LNCAP (cell line): ENCODE results near the gene HEPACAM.

Source experiments
- TF ChIP-seq, protein P1 (sequence below): fragments of 450-650 bp; IDR thresholded peaks from 2 replicates; pipeline ENCODE4 v1.5.1; 2017; ENCODE audit warnings: mild to moderate bottlenecking

HEPACAM gene

DNA sequence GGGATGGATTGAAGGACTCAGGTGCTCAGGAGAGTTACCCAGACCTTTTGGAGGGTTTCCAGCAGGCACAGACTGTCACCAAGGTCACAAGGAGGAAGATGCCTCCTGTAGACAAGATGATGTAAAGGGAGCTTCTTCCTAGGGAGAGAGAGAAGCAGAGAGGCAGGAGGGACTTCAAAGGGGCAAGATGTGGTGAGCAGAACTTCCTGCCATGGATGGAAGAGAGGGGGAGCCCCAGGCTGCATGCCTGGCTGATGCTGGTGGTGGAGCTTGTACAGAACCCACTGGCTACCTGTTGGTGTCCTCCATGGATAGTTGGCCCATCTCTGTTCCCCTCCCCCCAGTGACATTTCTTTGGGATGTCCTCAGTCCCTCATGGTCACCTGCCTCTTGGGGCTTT lies 12.6 kb downstream of the HEPACAM start:
- TF ChIP-seq, protein P1, sequence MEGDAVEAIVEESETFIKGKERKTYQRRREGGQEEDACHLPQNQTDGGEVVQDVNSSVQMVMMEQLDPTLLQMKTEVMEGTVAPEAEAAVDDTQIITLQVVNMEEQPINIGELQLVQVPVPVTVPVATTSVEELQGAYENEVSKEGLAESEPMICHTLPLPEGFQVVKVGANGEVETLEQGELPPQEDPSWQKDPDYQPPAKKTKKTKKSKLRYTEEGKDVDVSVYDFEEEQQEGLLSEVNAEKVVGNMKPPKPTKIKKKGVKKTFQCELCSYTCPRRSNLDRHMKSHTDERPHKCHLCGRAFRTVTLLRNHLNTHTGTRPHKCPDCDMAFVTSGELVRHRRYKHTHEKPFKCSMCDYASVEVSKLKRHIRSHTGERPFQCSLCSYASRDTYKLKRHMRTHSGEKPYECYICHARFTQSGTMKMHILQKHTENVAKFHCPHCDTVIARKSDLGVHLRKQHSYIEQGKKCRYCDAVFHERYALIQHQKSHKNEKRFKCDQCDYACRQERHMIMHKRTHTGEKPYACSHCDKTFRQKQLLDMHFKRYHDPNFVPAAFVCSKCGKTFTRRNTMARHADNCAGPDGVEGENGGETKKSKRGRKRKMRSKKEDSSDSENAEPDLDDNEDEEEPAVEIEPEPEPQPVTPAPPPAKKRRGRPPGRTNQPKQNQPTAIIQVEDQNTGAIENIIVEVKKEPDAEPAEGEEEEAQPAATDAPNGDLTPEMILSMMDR = no peak

DNA sequence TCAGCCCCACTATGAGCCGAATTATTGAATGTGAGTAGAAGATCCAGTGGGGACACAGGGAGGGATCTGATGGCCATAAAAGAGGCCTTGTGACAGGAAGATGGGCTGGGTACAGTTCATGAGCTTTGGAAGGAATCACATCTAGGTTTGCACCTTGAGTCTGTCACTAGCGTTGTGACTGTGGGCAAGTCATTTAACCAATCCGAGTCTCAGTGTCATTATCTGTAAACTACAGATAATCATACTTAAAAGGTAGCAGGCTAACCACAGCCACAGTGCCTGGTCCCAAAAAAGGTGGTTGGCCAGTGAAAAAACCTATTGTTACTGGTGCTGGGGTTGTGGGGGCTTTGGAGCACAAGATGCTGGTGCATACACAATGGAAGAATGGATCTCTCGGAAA lies 13.0 kb downstream of the HEPACAM start:
- TF ChIP-seq, protein P1 = no peak

DNA sequence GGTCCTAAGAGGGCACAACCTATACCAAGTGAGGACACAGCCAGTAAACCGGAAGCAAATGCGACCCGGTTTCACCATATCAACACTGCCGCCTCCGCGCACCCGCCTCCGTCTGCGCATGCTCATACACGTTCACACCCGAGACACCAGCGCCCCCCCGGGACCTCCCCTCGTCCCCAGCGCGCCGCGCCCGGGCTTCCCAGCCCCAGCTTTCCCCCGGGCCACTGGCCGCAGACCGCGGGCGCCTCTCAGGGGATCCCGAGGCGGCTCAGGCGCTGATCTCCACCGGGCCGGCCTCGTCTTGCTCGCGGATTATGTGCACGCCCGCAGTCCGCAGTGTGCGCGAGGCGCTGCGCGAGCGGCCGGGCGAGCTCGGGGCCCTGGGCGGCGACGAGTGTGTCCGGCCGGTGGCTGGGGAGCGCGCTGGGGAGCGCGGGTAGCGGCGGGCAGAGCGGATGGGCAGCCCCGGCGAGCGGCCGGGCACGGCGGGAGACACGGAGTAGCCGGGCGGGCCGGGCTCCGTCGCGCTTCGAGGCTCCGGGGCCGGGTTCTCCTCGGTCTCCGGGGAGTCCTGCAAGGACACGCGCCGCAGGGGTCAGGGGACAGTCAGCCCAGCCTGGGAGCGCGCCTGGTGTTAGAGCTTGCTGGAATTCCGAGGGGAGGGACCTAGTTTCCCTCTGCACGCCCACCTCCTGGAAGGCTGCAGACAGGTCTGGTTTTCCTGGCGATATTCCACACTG lies 14.8 kb downstream of the HEPACAM start:
- TF ChIP-seq, protein P1 = no peak

DNA sequence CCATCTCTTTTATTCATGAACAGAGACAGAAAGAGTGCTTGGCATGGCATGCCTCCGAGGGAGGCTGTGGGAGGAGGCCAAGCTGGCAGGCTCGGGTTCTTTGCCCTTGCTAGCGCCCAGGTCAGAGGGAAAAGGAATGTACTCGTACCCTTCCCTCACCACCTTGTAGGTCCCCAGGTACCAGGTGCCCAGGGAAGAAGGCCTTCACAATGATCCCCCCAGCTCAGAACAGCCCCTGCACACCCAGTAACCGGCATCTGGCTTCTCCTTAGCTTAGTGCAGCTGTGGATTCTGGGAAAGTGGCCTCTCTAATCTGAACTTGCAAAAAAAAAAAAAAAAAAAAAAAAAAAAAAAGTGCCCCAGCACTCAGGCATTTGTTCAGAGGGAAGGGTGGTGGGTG lies 15.5 kb downstream of the HEPACAM start:
- TF ChIP-seq, protein P1 = no peak

DNA sequence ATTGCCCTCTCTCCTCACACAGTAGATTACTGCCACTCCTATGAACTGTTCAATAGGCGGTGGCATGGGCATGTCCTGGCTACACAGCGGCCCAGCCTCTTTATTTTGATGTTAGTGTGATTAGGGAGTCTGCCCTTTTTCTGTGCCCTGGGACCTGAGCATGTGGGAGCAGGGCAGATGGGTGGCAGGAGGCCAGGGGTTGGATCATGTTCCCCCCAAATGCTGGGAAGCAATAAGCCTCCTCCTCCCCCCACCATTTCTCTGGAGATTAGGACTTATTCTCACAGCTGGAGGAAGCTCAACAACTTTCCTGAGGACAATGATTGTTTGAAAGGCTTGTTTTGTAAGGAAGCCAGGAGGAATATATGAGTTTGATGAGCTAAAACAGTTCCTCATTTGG lies 15.9 kb downstream of the HEPACAM start:
- TF ChIP-seq, protein P1 = no peak

DNA sequence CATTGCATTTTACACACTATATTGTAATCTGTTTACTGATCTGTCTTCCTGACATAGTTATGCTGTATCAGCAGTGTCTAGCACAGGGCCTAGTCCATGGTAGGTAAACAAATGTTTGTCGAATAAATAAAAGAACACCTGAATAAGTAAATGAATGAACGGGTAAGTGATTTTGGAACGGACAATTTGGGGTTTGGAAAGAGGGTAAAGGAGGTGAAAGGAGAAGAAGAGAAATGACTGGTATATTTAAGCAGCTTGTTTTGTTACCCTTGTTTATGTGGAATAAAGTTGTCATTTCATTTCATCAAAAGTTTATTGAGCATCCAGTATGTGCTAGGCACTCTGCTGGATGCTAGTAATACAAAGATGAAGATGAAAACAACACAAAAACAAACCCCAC lies 16.9 kb downstream of the HEPACAM start, which contains the start of gene HEPN1:
Gene HEPN1, plus strand, starts transcription at position 301 of the 400 bp plus-strand sequence.
- TF ChIP-seq, protein P1 = no peak

DNA sequence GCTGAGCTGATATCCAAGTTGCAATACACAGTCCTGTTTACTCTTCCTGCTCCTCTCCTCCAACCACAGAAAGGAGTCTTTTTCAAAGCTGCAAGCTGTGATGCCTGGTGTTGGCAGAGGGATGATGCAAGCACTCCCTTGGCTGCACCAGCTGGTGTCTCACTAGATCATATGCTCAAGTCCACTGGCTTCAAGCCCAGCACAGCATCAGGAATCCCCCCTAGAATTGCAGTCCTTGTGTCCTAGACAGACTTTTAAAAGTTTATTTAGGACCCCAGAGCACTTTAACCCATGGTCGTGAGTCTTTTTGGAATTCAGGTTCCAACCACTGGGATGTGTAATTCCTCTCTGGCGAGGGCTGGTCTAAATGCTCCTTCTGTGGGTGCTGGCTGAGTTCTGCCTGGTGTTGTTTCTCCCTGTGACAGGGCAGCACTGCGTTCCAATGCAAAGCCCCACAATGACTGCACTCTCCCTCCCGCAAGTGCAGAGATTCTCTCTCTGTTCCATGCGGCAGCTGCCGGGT lies 18.7 kb downstream of the HEPACAM start:
- TF ChIP-seq, protein P1 = no peak

DNA sequence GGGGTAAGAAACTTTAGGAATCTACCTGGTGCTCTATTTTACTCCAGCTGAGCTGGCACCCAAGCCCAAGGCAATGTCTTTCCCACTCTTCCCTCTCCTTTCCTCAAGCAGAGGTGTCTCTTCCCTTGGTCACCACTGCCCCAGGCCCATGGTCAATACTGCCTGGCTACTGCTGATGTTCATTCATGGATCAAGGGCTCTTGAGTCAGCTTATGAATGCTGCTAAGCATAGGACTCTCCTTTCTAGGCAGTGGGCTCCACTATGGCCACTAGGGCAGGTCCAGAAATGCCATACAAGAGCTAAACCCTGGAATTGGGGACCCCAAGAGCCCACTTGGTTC lies 19.5 kb downstream of the HEPACAM start:
- TF ChIP-seq, protein P1 = no peak
